Activated CD8-positive, alpha-beta memory T cell treated with anti-CD3 and anti-CD28 coated beads, Interleukin-2, amount 50 U/mL, for 24 hours (primary cell): ENCODE measurements around the gene RHEX.

ENCODE experiments used
- DNase-seq: peaks from one replicate; pipeline ENCODE4 v3.0.0-alpha.2; 2020; ENCODE audit errors: extremely low read depth

The RHEX gene

GRCh38 chr1:206089341-206089740 is 36.4 kb downstream of the RHEX start:
- DNase-seq: no peak

GRCh38 chr1:206094024-206094423 is 41.1 kb downstream of the RHEX start:
- DNase-seq: no peak

- no peak for DNase-seq
Measured at GRCh38 chr1:206097381-206097780, 44.4 kb downstream of the RHEX start.

- no peak for DNase-seq
Measured at GRCh38 chr1:206098242-206098919, 45.4 kb downstream of the RHEX start.

GRCh38 chr1:206100226-206100815 is 47.3 kb downstream of the RHEX start:
- no peak for DNase-seq

GRCh38 chr1:206101351-206102045 is 48.5 kb downstream of the RHEX start:
- DNase-seq: no peak

GRCh38 chr1:206102292-206102936 is 49.4 kb downstream of the RHEX start:
- no peak for DNase-seq

GRCh38 chr1:206103979-206104378 is 51.0 kb downstream of the RHEX start:
- no peak for DNase-seq

- DNase-seq: no peak
Measured at GRCh38 chr1:206105464-206105995, 52.6 kb downstream of the RHEX start.

- peak; percentile 45 for DNase-seq
Measured at GRCh38 chr1:206106328-206107167, 53.6 kb downstream of the RHEX start.

GRCh38 chr1:206107168-206107544 is 54.2 kb downstream of the RHEX start:
- no peak for DNase-seq

GRCh38 chr1:206108635-206109034 is 55.7 kb downstream of the RHEX start:
- DNase-seq: no peak

- no peak for DNase-seq
Measured at GRCh38 chr1:206109718-206110117, 56.7 kb downstream of the RHEX start.

- DNase-seq: no peak
Measured at GRCh38 chr1:206110161-206110560, 57.2 kb downstream of the RHEX start.

GRCh38 chr1:206110820-206111219 is 57.8 kb downstream of the RHEX start:
- no peak for DNase-seq

- no peak for DNase-seq
Measured at GRCh38 chr1:206111271-206111927, 58.4 kb downstream of the RHEX start.

GRCh38 chr1:206112600-206113301 is 59.8 kb downstream of the RHEX start:
- DNase-seq: no peak

GRCh38 chr1:206114692-206115640 is 62.0 kb downstream of the RHEX start:
- DNase-seq: no peak

- DNase-seq: no peak
Measured at GRCh38 chr1:206115791-206116190, 62.8 kb downstream of the RHEX start.
